DND-41 (cell line): ENCODE measurements around the gene GLP2R.

ENCODE experiments used
- CTCF ChIP-seq: IDR thresholded peaks from 2 replicates; pipeline ENCODE4 v1.5.1; 2012; ENCODE audit warnings: borderline replicate concordance, low read length, moderate library complexity, mild to moderate bottlenecking; ENCODE audit not compliant: poor library complexity, severe bottlenecking; ENCODE audit errors: extremely low read depth
- EZH2 ChIP-seq: IDR thresholded peaks from 3 replicates; pipeline ENCODE4 v1.6.1; 2012; ENCODE audit warnings: borderline replicate concordance, low read depth, mild to moderate bottlenecking, moderate library complexity, low read length, inconsistent platforms; ENCODE audit not compliant: severe bottlenecking

GRCh38 chr17:9806699-9807098 lies 19.0 kb upstream of the GLP2R start:
- no peak for TF ChIP-seq CTCF
- TF ChIP-seq EZH2: no peak
